Hepatocyte (in vitro differentiated cells): ENCODE data around the gene SLC7A4.

Source experiments
- EZH2phosphoT487 ChIP-seq: fragments of 200-600 bp; sonication (generic); IDR thresholded peaks from one replicate; pipeline ENCODE4 v1.6.1; 2018; ENCODE audit warnings: antibody characterized with exemption, mild to moderate bottlenecking, low read depth, moderate library complexity; ENCODE audit not compliant: unreplicated experiment, severe bottlenecking
- TF ChIP-seq, protein P1 (sequence below): fragments of 200-600 bp; sonication (generic); IDR thresholded peaks from 2 replicates; pipeline ENCODE4 v1.5.1; 2016; ENCODE audit warnings: antibody characterized with exemption, mild to moderate bottlenecking; ENCODE audit not compliant: poor library complexity

DNA sequence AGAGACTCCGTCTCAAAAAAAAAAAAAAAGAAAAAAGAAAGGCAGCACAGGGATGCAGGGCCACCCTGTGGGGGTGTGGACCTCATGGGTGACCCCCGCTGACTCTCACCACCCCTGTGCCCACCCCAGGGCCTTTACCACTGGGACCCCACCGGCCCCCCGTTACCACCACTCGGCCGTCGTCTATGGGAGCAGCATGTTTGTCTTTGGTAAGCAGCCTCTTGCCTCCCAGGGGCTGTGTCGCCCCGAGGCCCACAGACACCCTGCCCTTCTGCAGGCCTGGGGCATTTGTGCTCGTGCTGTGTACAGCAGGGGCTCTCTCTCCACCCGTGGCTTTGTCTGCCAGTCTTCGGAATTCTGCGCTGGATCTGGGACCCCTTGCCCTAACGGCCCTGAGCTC is 45.0 kb downstream of the SLC7A4 start:
- no peak for TF ChIP-seq EZH2phosphoT487
- TF ChIP-seq, protein P1, sequence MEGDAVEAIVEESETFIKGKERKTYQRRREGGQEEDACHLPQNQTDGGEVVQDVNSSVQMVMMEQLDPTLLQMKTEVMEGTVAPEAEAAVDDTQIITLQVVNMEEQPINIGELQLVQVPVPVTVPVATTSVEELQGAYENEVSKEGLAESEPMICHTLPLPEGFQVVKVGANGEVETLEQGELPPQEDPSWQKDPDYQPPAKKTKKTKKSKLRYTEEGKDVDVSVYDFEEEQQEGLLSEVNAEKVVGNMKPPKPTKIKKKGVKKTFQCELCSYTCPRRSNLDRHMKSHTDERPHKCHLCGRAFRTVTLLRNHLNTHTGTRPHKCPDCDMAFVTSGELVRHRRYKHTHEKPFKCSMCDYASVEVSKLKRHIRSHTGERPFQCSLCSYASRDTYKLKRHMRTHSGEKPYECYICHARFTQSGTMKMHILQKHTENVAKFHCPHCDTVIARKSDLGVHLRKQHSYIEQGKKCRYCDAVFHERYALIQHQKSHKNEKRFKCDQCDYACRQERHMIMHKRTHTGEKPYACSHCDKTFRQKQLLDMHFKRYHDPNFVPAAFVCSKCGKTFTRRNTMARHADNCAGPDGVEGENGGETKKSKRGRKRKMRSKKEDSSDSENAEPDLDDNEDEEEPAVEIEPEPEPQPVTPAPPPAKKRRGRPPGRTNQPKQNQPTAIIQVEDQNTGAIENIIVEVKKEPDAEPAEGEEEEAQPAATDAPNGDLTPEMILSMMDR: no peak
